Panc1 (cell line): ENCODE measurements around the gene TPR.

Experiments used
- CTCF ChIP-seq: fragments of 450-650 bp; IDR thresholded peaks from 2 replicates; pipeline ENCODE4 v1.5.1; 2017; ENCODE audit warnings: mild to moderate bottlenecking
- POLR2AphosphoS5 ChIP-seq: IDR thresholded peaks from 2 replicates; pipeline ENCODE4 v1.6.1; 2012; ENCODE audit warnings: mild to moderate bottlenecking, low read depth, low read length, moderate library complexity
- REST ChIP-seq, 2 experiments: IDR thresholded peaks; 2 replicates each; pipeline ENCODE4 v1.6.1; 2011 to 2012; ENCODE audit warnings: low read depth in 2 of 2, control low read depth in 1 of 2, low read length in 1 of 2, mild to moderate bottlenecking in 1 of 2, moderate library complexity in 1 of 2; ENCODE audit not compliant: insufficient read depth in 1 of 2
- SIN3A ChIP-seq: IDR thresholded peaks from 2 replicates; pipeline ENCODE4 v1.6.1; 2012; ENCODE audit warnings: low read depth, mild to moderate bottlenecking, low read length, moderate library complexity, borderline replicate concordance; ENCODE audit not compliant: insufficient read depth

GRCh38 chr1:186306533-186306932 lies 68.5 kb downstream of the TPR start:
- TF ChIP-seq CTCF (no peak), REST (IDR thresholded peaks at IDR 0.05; ENCODE audit: insufficient read depth in 1 of 2, low read depth in 2 of 2, low read length in 1 of 2) (no peak), POLR2AphosphoS5 (no peak), SIN3A (no peak)
